Left lung (tissue), 10 donors: ENCODE data around the gene MAP1B. TPM values are rescaled to one million over a fixed set of nuclear protein-coding genes. Genes with fewer than 3 reads are reported as not detected.

Source experiments
- ATAC-seq: fragments of 200-7000 bp; cut with Tn5 transposase; one replicate; pipeline ENCODE4 v1.9.1; 2020; ENCODE audit warnings: moderate library complexity
- DNase-seq, 4 donors: peaks; one replicate each; pipeline ENCODE4 v3.0.0-alpha.2; 2013 to 2020
- H3K27ac ChIP-seq, 2 donors: fragments of 200-600 bp; sonication (generic) in 1 of 2; one replicate each; pipeline versions ENCODE4 v1.5.0 to v1.8.0; 2020 to 2021
- H3K27me3 ChIP-seq, 2 donors: fragments of 200-600 bp; sonication (generic) in 1 of 2; one replicate each; pipeline versions ENCODE4 v1.5.0 to v1.8.0; 2020 to 2021
- H3K36me3 ChIP-seq, 2 donors: fragments of 200-600 bp; sonication (generic) in 1 of 2; one replicate each; pipeline versions ENCODE4 v1.5.0 to v1.8.0; 2020 to 2021
- H3K4me1 ChIP-seq, 2 donors: fragments of 200-600 bp; one replicate each; pipeline ENCODE4 v1.8.0; 2021
- H3K4me3 ChIP-seq, 2 donors: fragments of 200-600 bp; sonication (generic) in 1 of 2; one replicate each; pipeline versions ENCODE4 v1.5.0 to v1.8.0; 2020 to 2021; ENCODE audit warnings: mild to moderate bottlenecking in 1 of 2
- H3K9me3 ChIP-seq, 2 donors: fragments of 200-600 bp; sonication (generic) in 1 of 2; one replicate each; pipeline versions ENCODE4 v1.5.0 to v1.8.0; 2020 to 2021
- CTCF ChIP-seq, 2 donors: fragments of 200-600 bp; sonication (generic) in 1 of 2; IDR thresholded peaks; one replicate each; pipeline versions ENCODE4 v1.5.0 to v1.8.0; 2021; ENCODE audit warnings: antibody characterized with exemption in 2 of 2
- intact Hi-C, 2 donors: fragments of 100-400 bp; cut with DNase I; formaldehyde crosslinking; loops; one replicate each; pipeline versions ENCODE4 v1.11.2 to v1.14.2; 2022
- microRNA-seq, 2 donors: library from miRNA; unstranded; fragments of <30 nt; microRNA quantifications; one replicate each; pipeline ENCODE4, GENCODE V29; 2019
- polyA plus RNA-seq, 6 donors: library from polyadenylated mRNA; unstranded; fragments of 120-200 nt; gene quantifications; one replicate each; pipeline ENCODE4 v1.2.1, GENCODE V29; 2013; ENCODE audit not compliant: insufficient read length in 6 of 6
- total RNA-seq, 2 donors: library from RNA; stranded (reverse); fragmentation: NEBNext Ultra II Directional; extraction: Animal tissue kit (Norgen Biotek cat#: 25700); gene quantifications; one replicate each; pipeline ENCODE4 v1.2.1, GENCODE V29; 2021
- donor health status: DM: no; HTN: yes; CAD: no.
- donor health status: DM: no; HTN: no; CAD: no.

MAP1B gene
- total and polyA plus RNA-seq, 8 donors, result 14.6 to 62.6 (median 23.3) TPM

DNA sequence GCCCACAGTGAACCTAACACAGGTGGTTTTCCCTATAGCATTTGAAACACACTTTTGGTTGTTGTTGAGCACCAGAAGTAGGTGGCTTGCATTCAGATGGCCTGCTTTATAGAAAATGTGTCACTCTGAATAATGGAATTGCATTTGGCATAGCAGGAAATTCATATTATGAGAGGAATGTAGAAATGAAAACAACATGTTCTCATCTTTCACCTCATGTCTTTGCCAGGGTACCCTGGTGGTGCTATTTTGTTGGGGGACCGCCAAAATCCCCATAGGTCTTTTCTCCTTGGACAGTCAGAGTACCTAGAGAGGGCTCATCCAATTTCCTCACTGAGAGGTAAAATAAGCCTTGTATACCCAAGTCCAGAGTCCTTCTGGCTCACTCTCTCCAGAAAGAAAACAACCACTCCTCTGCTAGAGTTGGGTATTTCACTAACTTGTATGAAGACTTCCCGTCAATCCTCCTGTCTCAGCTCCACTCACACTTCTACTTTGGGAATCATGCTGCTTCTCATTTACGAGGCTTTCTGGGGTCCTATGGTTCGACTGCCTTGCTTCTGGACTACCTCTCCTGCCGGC is 145.4 kb downstream of the MAP1B start:
- intact Hi-C loops, result no loop called here
- ATAC-seq (no peak), DNase-seq (no peak)
- H3K4me3 ChIP-seq, result no peak overlapping the region
- no peak overlapping the region for H3K27ac ChIP-seq
- no peaks in the 10 kb centered on the region for H3K27me3 ChIP-seq
- H3K4me1 ChIP-seq, result peaks cover 11 to 16% of the 10 kb centered on the region in 2 donors
- no peak for TF ChIP-seq CTCF (IDR thresholded peaks at IDR 0.05)
- H3K9me3 ChIP-seq, result no peaks in the 10 kb centered on the region
- H3K36me3 ChIP-seq, result no peaks in the 10 kb centered on the region

- Histone ChIP-seq H3K9me3 (no peaks in the 10 kb centered on the region), H3K4me3 (no peak overlapping the region), H3K4me1 (peaks cover 0 to 3% of the 10 kb centered on the region in 2 donors), H3K27ac (no peak overlapping the region), H3K27me3 (no peaks in the 10 kb centered on the region), H3K36me3 (no peaks in the 10 kb centered on the region)
- intact Hi-C loops, result no loop called here
- TF ChIP-seq CTCF (IDR thresholded peaks at IDR 0.05), result no peak
- DNase-seq, result no peak
- ATAC-seq, result no peak
Measured at GRCh38 chr5:72255237-72255636, 148.0 kb downstream of the MAP1B start.

- Histone ChIP-seq H3K9me3 (no peaks in the 10 kb centered on the region), H3K4me1 (peaks cover 0 to 3% of the 10 kb centered on the region in 2 donors), H3K4me3 (no peak overlapping the region), H3K27ac (no peak overlapping the region), H3K36me3 (no peaks in the 10 kb centered on the region), H3K27me3 (no peaks in the 10 kb centered on the region)
- intact Hi-C loops, result no loop called here
- ATAC-seq (no peak), DNase-seq (no peak)
- TF ChIP-seq CTCF (IDR thresholded peaks at IDR 0.05), result no peak
Measured at GRCh38 chr5:72255670-72256069, 148.4 kb downstream of the MAP1B start.

DNA sequence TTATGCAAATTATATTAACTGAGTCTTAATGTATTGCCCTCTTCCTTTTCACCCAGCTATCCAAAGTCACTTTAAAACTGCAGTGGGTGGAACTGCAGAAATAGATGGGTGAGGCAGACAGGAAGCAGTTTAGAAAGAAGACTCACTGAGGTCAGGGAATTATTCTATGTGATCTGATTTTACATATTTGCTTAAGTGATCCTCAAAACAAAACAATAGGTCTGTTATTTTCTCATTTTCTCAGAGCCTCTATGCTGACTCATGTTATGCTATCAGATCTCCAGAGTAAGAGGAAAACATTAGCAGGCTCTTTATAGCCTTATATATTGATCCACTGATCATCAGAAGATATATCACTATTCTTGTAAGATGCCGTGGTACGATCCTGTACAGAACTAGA is 149.3 kb downstream of the MAP1B start:
- Histone ChIP-seq H3K36me3 (no peaks in the 10 kb centered on the region), H3K27ac (no peak overlapping the region), H3K27me3 (no peaks in the 10 kb centered on the region), H3K9me3 (no peaks in the 10 kb centered on the region), H3K4me1 (peaks cover 0 to 3% of the 10 kb centered on the region in 2 donors), H3K4me3 (no peak overlapping the region)
- no peak for DNase-seq
- no peak for TF ChIP-seq CTCF (IDR thresholded peaks at IDR 0.05)
- intact Hi-C loops, result no loop called here
- ATAC-seq, result no peak

Small RNAs within 50 kb of the gene (microRNA-seq; reads per million reads assigned to microRNA genes)
- gene MIR4803, result 0 reads per million in 2 donors

Other genes starting within 250 kb of the MAP1B start
- 10 to 100 TPM; 44.1 to 46.2 TPM for gene MRPS27, start 212.8 kb downstream of the MAP1B start, total RNA-seq
- 10 to 100 TPM; 60.4 to 79.8 (median 69.9) TPM for gene MRPS27, start 212.8 kb downstream of the MAP1B start, polyA plus RNA-seq
- gene PTCD2, start 212.9 kb downstream of the MAP1B start, total RNA-seq, result 1 to 10 TPM; 7.6 to 7.9 TPM
- gene PTCD2, start 212.9 kb downstream of the MAP1B start, polyA plus RNA-seq, result 10 to 100 TPM in 4 of 6 donors, 1 to 10 TPM in 2; 9.3 to 12.6 (median 12.3) TPM